ENCODE results near the gene HSPA12A.

The HSPA12A gene

GRCh38 chr10:116770281-116770680, 27.9 kb upstream of the HSPA12A start:
- DNase-seq (ENCODE audit: low read depth), result no peak

- no peak for DNase-seq (ENCODE audit: low read depth)
Observed at GRCh38 chr10:116769791-116770190, 27.4 kb upstream of the HSPA12A start.

GRCh38 chr10:116769368-116769767, 27.0 kb upstream of the HSPA12A start:
- DNase-seq (ENCODE audit: low read depth), result no peak

GRCh38 chr10:116768786-116769185, 26.4 kb upstream of the HSPA12A start:
- no peak for DNase-seq (ENCODE audit: low read depth)

GRCh38 chr10:116766837-116767634, 24.7 kb upstream of the HSPA12A start:
- no peak for DNase-seq (ENCODE audit: low read depth)

GRCh38 chr10:116766241-116766827, 24.0 kb upstream of the HSPA12A start:
- no peak for DNase-seq (ENCODE audit: low read depth)

- DNase-seq (ENCODE audit: low read depth), result no peak
Observed at GRCh38 chr10:116765648-116766081, 23.3 kb upstream of the HSPA12A start.

GRCh38 chr10:116764979-116765378, 22.6 kb upstream of the HSPA12A start:
- no peak for DNase-seq (ENCODE audit: low read depth)

- no peak for DNase-seq (ENCODE audit: low read depth)
Observed at GRCh38 chr10:116763440-116763839, 21.1 kb upstream of the HSPA12A start.

- DNase-seq (ENCODE audit: low read depth), result no peak
Observed at GRCh38 chr10:116761883-116762282, 19.5 kb upstream of the HSPA12A start.

GRCh38 chr10:116760919-116761318, 18.6 kb upstream of the HSPA12A start:
- no peak for DNase-seq (ENCODE audit: low read depth)

- no peak for DNase-seq (ENCODE audit: low read depth)
Observed at GRCh38 chr10:116757246-116757645, 14.9 kb upstream of the HSPA12A start.

GRCh38 chr10:116756277-116756676, 13.9 kb upstream of the HSPA12A start:
- no peak for DNase-seq (ENCODE audit: low read depth)

GRCh38 chr10:116753759-116754158, 11.4 kb upstream of the HSPA12A start:
- DNase-seq (ENCODE audit: low read depth), result no peak

- no peak for DNase-seq (ENCODE audit: low read depth)
Observed at GRCh38 chr10:116752969-116753665, 10.8 kb upstream of the HSPA12A start.

- no peak for DNase-seq (ENCODE audit: low read depth)
Observed at GRCh38 chr10:116752563-116752962, 10.2 kb upstream of the HSPA12A start.

- DNase-seq (ENCODE audit: low read depth), result no peak
Observed at GRCh38 chr10:116748471-116748870, 6.1 kb upstream of the HSPA12A start.

GRCh38 chr10:116748041-116748440, 5.7 kb upstream of the HSPA12A start:
- no peak for DNase-seq (ENCODE audit: low read depth)

- DNase-seq (ENCODE audit: low read depth), result no peak
Observed at GRCh38 chr10:116747325-116747724, 5.0 kb upstream of the HSPA12A start.

- no peak for DNase-seq (ENCODE audit: low read depth)
Observed at GRCh38 chr10:116744885-116745284, 2.5 kb upstream of the HSPA12A start.

GRCh38 chr10:116744163-116744753, 1.9 kb upstream of the HSPA12A start:
- no peak for DNase-seq (ENCODE audit: low read depth)

- no peak for DNase-seq (ENCODE audit: low read depth)
Observed at GRCh38 chr10:116743266-116744064, 1.1 kb upstream of the HSPA12A start.
